GM23248 (cell line): ENCODE results near the gene ZNF74.

Source experiments
- EZH2 ChIP-seq: fragments of 200-600 bp; sonication (generic); IDR thresholded peaks from 2 replicates; pipeline ENCODE4 v1.6.1; 2018; ENCODE audit warnings: antibody characterized with exemption, mild to moderate bottlenecking; ENCODE audit not compliant: insufficient read depth, poor library complexity, severe bottlenecking
- EZH2phosphoT487 ChIP-seq: fragments of 200-600 bp; sonication (generic); IDR thresholded peaks from 2 replicates; pipeline ENCODE4 v1.6.1; 2018; ENCODE audit warnings: antibody characterized with exemption, moderate library complexity, mild to moderate bottlenecking, low read depth; ENCODE audit not compliant: insufficient read depth

- TF ChIP-seq EZH2 (no peak), EZH2phosphoT487 (no peak)
Observed at GRCh38 chr22:20386336-20386735, 7.6 kb upstream of the ZNF74 start.
